ENCODE results near the gene BACH2. TPM values are rescaled to one million over a fixed set of nuclear protein-coding genes. Genes with fewer than 3 reads are reported as not detected.

BACH2 gene
- total and polyA plus RNA-seq, 4 donors: 0.78 to 17.4 (median 3.2) TPM

DNA sequence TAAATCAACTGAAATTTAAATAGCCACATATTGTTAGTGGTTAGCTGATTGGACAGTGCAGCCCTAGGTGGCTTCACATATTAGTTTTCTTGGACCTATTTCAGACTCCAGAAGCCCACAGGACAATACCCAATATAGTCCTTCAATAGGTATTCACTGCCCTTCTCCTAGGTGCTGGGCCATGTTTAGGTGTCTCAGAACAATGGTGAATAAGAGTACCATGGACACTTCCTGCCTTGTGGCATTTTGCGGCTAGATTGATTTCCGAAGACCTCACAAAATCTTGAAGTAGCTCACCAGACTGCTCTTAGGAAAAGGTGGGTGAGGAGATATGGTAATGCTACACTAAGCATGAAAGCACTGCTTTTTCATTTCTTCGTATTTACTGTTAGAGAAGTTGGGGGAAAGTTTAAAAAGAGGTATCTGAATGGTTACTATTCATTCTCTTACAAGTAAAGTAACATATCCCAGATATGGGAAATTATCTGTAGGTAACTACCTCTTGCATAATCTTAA is 203.0 kb downstream of the BACH2 start:
- 80 to 95% methylated on average over 3 of the region's 3 CpGs for WGBS, 2 donors
- peaks cover 0 to 10% (median 0%) of the 10 kb centered on the region in 3 donors for H3K27me3 ChIP-seq (ENCODE audit: control insufficient read depth in 3 of 3, insufficient read depth in 3 of 3, low read length in 2 of 3)
- H3K36me3 ChIP-seq (ENCODE audit: control insufficient read depth in 4 of 4, insufficient read depth in 4 of 4, low read length in 4 of 4): no peaks in the 10 kb centered on the region
- H3K4me1 ChIP-seq (ENCODE audit: control insufficient read depth in 5 of 5, insufficient read depth in 5 of 5, low read length in 5 of 5): peaks cover 0 to 22% (median 10%) of the 10 kb centered on the region in 5 donors
- H3K4me3 ChIP-seq: no peak overlapping the region
- TF ChIP-seq, protein P1, sequence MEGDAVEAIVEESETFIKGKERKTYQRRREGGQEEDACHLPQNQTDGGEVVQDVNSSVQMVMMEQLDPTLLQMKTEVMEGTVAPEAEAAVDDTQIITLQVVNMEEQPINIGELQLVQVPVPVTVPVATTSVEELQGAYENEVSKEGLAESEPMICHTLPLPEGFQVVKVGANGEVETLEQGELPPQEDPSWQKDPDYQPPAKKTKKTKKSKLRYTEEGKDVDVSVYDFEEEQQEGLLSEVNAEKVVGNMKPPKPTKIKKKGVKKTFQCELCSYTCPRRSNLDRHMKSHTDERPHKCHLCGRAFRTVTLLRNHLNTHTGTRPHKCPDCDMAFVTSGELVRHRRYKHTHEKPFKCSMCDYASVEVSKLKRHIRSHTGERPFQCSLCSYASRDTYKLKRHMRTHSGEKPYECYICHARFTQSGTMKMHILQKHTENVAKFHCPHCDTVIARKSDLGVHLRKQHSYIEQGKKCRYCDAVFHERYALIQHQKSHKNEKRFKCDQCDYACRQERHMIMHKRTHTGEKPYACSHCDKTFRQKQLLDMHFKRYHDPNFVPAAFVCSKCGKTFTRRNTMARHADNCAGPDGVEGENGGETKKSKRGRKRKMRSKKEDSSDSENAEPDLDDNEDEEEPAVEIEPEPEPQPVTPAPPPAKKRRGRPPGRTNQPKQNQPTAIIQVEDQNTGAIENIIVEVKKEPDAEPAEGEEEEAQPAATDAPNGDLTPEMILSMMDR (IDR thresholded peaks at IDR 0.05; ENCODE audit: control extremely low read depth, extremely low read depth): no peak
- H3K9ac ChIP-seq (ENCODE audit: insufficient read depth in 1 of 2, low read length in 2 of 2): no peak overlapping the region
- peaks cover 0 to 2% (median 0%) of the 10 kb centered on the region in 4 donors for H3K9me3 ChIP-seq (ENCODE audit: control insufficient read depth in 4 of 4, insufficient read depth in 3 of 4, low read length in 3 of 4)
- ATAC-seq (ENCODE audit: insufficient read depth, low FRiP score) (no peak), DNase-seq (no peak)
- no peak overlapping the region for H3K27ac ChIP-seq (ENCODE audit: low read depth in 1 of 2, low read length in 1 of 2)

DNA sequence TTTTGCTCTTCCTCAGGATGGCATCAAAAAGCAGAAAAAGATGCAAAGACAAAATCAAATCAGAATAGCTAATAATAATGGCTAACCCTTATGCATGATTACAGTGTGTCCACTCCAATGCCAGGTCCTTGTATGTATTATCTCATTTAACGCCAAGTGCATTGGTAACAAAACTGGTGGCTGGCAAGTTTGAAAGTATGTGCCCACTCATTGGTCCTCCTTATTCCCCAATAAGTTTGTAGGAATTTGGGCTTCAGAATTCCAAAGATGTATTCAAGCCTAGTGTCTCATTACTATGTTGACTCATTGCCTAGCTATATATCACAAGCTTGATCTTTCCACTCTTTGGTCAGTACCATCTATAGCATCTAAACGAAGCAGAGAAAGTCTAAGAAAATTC is 205.8 kb downstream of the BACH2 start:
- Histone ChIP-seq H3K36me3 (ENCODE audit: control insufficient read depth in 4 of 4, insufficient read depth in 4 of 4, low read length in 4 of 4) (peaks cover 0 to 7% (median 0%) of the 10 kb centered on the region in 4 donors), H3K27ac (ENCODE audit: low read depth in 1 of 2, low read length in 1 of 2) (no peak overlapping the region), H3K9me3 (ENCODE audit: control insufficient read depth in 4 of 4, insufficient read depth in 3 of 4, low read length in 3 of 4) (no peaks in the 10 kb centered on the region), H3K4me3 (no peak overlapping the region), H3K4me1 (ENCODE audit: control insufficient read depth in 5 of 5, insufficient read depth in 5 of 5, low read length in 5 of 5) (peaks cover 0 to 10% (median 0%) of the 10 kb centered on the region in 5 donors), H3K27me3 (ENCODE audit: control insufficient read depth in 3 of 3, insufficient read depth in 3 of 3, low read length in 2 of 3) (peaks cover 0 to 3% (median 0%) of the 10 kb centered on the region in 3 donors), H3K9ac (ENCODE audit: insufficient read depth in 1 of 2, low read length in 2 of 2) (no peak overlapping the region)
- ATAC-seq (ENCODE audit: insufficient read depth, low FRiP score): no peak
- no peak for DNase-seq
- TF ChIP-seq, protein P1 (IDR thresholded peaks at IDR 0.05; ENCODE audit: control extremely low read depth, extremely low read depth): no peak
- 95 to 96% methylated on average over 2 of the region's 2 CpGs for WGBS, 2 donors

DNA sequence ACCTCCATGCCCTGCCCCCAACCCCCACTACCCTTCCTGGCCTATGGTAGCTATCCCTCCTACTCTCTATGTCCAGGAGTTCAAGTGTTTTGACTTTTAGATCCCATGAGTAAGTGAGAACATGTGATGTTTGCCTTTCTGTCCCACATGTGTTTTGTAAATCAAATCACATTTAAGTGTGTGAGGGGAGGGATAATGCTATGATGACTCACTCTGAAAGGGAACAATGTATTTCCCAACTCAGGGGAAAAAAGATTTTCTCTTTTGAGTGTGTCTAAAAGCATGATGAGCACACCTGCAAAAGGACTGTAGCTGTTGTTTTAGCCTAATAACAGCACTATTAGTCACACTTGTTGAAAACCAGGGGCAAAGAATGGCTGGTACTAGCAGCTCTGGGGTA is 208.6 kb downstream of the BACH2 start:
- peaks cover 0 to 2% (median 0%) of the 10 kb centered on the region in 4 donors for H3K9me3 ChIP-seq (ENCODE audit: control insufficient read depth in 4 of 4, insufficient read depth in 3 of 4, low read length in 3 of 4)
- H3K4me1 ChIP-seq (ENCODE audit: control insufficient read depth in 5 of 5, insufficient read depth in 5 of 5, low read length in 5 of 5): peaks cover 0 to 10% (median 0%) of the 10 kb centered on the region in 5 donors
- no peak overlapping the region for H3K4me3 ChIP-seq
- ATAC-seq (ENCODE audit: insufficient read depth, low FRiP score) (peak; percentile 68), DNase-seq (no peak)
- TF ChIP-seq, protein P1 (IDR thresholded peaks at IDR 0.05; ENCODE audit: control extremely low read depth, extremely low read depth): no peak
- H3K27ac ChIP-seq (ENCODE audit: low read depth in 1 of 2, low read length in 1 of 2): no peak overlapping the region
- peaks cover 0 to 12% (median 0%) of the 10 kb centered on the region in 4 donors for H3K36me3 ChIP-seq (ENCODE audit: control insufficient read depth in 4 of 4, insufficient read depth in 4 of 4, low read length in 4 of 4)
- H3K9ac ChIP-seq (ENCODE audit: insufficient read depth in 1 of 2, low read length in 2 of 2): no peak overlapping the region
- H3K27me3 ChIP-seq (ENCODE audit: control insufficient read depth in 3 of 3, insufficient read depth in 3 of 3, low read length in 2 of 3): peaks cover 0 to 2% (median 0%) of the 10 kb centered on the region in 3 donors
